OCI-LY1 (cell line): ENCODE data around the gene CDKAL1.

Experiments
- H2AFZ ChIP-seq: fragments of 200-600 bp; sonication (generic), shearing (Covaris generic); 2 replicates; pipeline ENCODE4 v1.6.0; 2014; ENCODE audit warnings: antibody characterized with exemption, mild to moderate bottlenecking, low read length
- H3F3A ChIP-seq: fragments of 200-600 bp; sonication (generic), shearing (Covaris generic); 2 replicates; pipeline ENCODE4 v1.6.0; 2014; ENCODE audit warnings: mild to moderate bottlenecking, antibody characterized with exemption, low read length, moderate library complexity; ENCODE audit not compliant: insufficient read depth
- H3K27ac ChIP-seq: fragments of 200-600 bp; sonication (generic); 2 replicates; pipeline ENCODE4 v1.5.1; 2014; ENCODE audit warnings: low read length, mixed run types, mild to moderate bottlenecking, low read depth; ENCODE audit not compliant: poor library complexity, severe bottlenecking
- H3K27me3 ChIP-seq: fragments of 200-600 bp; sonication (generic); 2 replicates; pipeline ENCODE4 v1.6.0; 2014; ENCODE audit warnings: antibody characterized with exemption, mild to moderate bottlenecking, low read length, moderate library complexity; ENCODE audit not compliant: insufficient read depth
- H3K36me3 ChIP-seq: fragments of 200-600 bp; sonication (generic); 2 replicates; pipeline ENCODE4 v1.6.1; 2014; ENCODE audit warnings: mild to moderate bottlenecking, antibody characterized with exemption, low read length, moderate library complexity, mixed read lengths; ENCODE audit not compliant: insufficient read depth
- H3K4me1 ChIP-seq: fragments of 200-600 bp; sonication (generic); 2 replicates; pipeline ENCODE4 v1.5.1; 2014; ENCODE audit warnings: mild to moderate bottlenecking, low read length, moderate library complexity; ENCODE audit not compliant: insufficient read depth, severe bottlenecking
- H3K4me2 ChIP-seq: fragments of 200-600 bp; sonication (generic), shearing (Covaris generic); 2 replicates; pipeline ENCODE4 v1.6.1; 2014; ENCODE audit warnings: low read length
- H3K4me3 ChIP-seq: fragments of 200-600 bp; sonication (generic); 2 replicates; pipeline ENCODE4 v1.5.1; 2014; ENCODE audit warnings: low read length, low read depth, mild to moderate bottlenecking, mixed read lengths; ENCODE audit not compliant: poor library complexity, severe bottlenecking
- H3K79me2 ChIP-seq: fragments of 200-600 bp; shearing (Covaris generic); 2 replicates; pipeline ENCODE4 v1.6.1; 2016; ENCODE audit warnings: mixed run types, low read length, mixed read lengths; ENCODE audit not compliant: insufficient read depth
- H3K9ac ChIP-seq: fragments of 200-600 bp; sonication (generic), shearing (Covaris generic); 2 replicates; pipeline ENCODE4 v1.6.1; 2014; ENCODE audit warnings: mild to moderate bottlenecking, low read length, mixed read lengths
- H3K9me2 ChIP-seq: fragments of 200-600 bp; sonication (generic), shearing (Covaris generic); 2 replicates; pipeline ENCODE4 v1.6.1; 2014; ENCODE audit warnings: low read depth, mild to moderate bottlenecking, low read length, mixed read lengths
- H3K9me3 ChIP-seq: fragments of 200-600 bp; shearing (Covaris generic); 2 replicates; pipeline ENCODE4 v1.6.1; 2014; ENCODE audit warnings: low read length, mixed read lengths
- H4K20me1 ChIP-seq: fragments of 200-600 bp; sonication (generic), shearing (Covaris generic); 2 replicates; pipeline ENCODE4 v1.6.0; 2016; ENCODE audit warnings: mild to moderate bottlenecking, low read length; ENCODE audit not compliant: insufficient read depth
- EZH2 ChIP-seq: fragments of 200-600 bp; sonication (generic), shearing (Covaris generic); IDR thresholded peaks from 2 replicates; pipeline ENCODE4 v1.8.0; 2017; ENCODE audit warnings: borderline replicate concordance, mixed run types, mild to moderate bottlenecking, antibody characterized with exemption, low read length, moderate library complexity, mixed read lengths
- TF ChIP-seq, protein P1 (sequence below): fragments of 200-600 bp; sonication (generic), shearing (Covaris generic); IDR thresholded peaks from 2 replicates; pipeline ENCODE4 v1.5.1; 2017; ENCODE audit warnings: mild to moderate bottlenecking, antibody characterized with exemption, low read length, moderate library complexity, mixed read lengths

Gene CDKAL1

DNA sequence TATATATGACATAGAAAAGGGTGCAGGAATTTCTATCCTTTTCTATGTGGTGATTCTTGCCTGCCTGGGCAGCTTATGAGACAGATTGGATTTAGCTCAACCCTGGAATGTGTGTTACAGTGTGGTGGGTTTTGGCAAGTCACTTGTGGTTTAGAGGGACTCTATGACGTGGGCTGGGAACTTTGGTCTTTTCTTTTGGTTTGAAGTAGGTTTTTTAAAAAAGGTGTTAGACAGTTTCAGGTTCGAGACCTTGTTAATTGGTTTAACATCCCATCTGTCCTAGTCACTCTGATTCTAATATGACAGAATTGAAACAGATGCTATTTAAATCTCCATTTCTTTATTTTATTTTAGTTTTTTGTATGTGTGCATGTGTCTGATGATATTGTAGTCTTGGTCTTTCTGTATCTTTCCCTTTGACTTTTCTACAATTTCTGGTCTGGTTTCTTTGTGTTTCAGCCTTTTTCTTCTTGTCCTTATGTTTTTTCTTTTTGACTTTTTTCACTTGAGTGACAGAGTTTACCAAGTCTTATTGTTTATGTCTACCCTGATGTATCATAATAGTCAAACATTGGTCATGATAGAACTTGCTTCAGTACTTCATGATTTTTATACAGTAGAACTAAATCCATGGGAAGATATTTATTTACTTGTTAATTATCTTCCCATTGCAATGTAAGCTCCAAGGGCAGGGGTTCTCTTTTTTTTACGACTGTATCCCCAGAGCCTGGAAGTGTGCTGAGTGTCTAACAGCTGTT lies 174.3 kb downstream of the CDKAL1 start:
- Histone ChIP-seq H3K4me1 (no peaks in the 10 kb centered on the region), H3K9me3 (no peaks in the 10 kb centered on the region), H3K27ac (no peak overlapping the region), H3F3A (no peaks in the 10 kb centered on the region), H3K36me3 (no peaks in the 10 kb centered on the region), H3K9me2 (no peaks in the 10 kb centered on the region), H3K27me3 (no peaks in the 10 kb centered on the region), H3K4me3 (no peak overlapping the region), H3K9ac (no peak overlapping the region), H3K4me2 (no peak overlapping the region), H2AFZ (no peak overlapping the region), H3K79me2 (no peaks in the 10 kb centered on the region), H4K20me1 (no peaks in the 10 kb centered on the region)
- TF ChIP-seq EZH2, result no peak
- TF ChIP-seq, protein P1, sequence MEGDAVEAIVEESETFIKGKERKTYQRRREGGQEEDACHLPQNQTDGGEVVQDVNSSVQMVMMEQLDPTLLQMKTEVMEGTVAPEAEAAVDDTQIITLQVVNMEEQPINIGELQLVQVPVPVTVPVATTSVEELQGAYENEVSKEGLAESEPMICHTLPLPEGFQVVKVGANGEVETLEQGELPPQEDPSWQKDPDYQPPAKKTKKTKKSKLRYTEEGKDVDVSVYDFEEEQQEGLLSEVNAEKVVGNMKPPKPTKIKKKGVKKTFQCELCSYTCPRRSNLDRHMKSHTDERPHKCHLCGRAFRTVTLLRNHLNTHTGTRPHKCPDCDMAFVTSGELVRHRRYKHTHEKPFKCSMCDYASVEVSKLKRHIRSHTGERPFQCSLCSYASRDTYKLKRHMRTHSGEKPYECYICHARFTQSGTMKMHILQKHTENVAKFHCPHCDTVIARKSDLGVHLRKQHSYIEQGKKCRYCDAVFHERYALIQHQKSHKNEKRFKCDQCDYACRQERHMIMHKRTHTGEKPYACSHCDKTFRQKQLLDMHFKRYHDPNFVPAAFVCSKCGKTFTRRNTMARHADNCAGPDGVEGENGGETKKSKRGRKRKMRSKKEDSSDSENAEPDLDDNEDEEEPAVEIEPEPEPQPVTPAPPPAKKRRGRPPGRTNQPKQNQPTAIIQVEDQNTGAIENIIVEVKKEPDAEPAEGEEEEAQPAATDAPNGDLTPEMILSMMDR, result no peak

GRCh38 chr6:20709451-20709850 lies 175.2 kb downstream of the CDKAL1 start:
- Histone ChIP-seq H3K9me2 (no peaks in the 10 kb centered on the region), H3K4me3 (no peak overlapping the region), H3K27ac (no peak overlapping the region), H3K4me1 (no peaks in the 10 kb centered on the region), H4K20me1 (no peaks in the 10 kb centered on the region), H3K4me2 (no peak overlapping the region), H3K9ac (no peak overlapping the region), H3K36me3 (no peaks in the 10 kb centered on the region), H3F3A (no peaks in the 10 kb centered on the region), H3K9me3 (no peaks in the 10 kb centered on the region), H2AFZ (no peak overlapping the region), H3K27me3 (no peaks in the 10 kb centered on the region), H3K79me2 (no peaks in the 10 kb centered on the region)
- TF ChIP-seq, protein P1, result no peak
- no peak for TF ChIP-seq EZH2

GRCh38 chr6:20710341-20710740 lies 176.1 kb downstream of the CDKAL1 start:
- H4K20me1 ChIP-seq, result no peaks in the 10 kb centered on the region

More at GRCh38 chr6:20710341-20710740, 176.1 kb downstream of the CDKAL1 start:
- no peaks in the 10 kb centered on the region for H3F3A ChIP-seq
- H3K9ac ChIP-seq, result no peak overlapping the region
- H3K27ac ChIP-seq, result no peak overlapping the region
- no peak overlapping the region for H3K4me2 ChIP-seq
- H3K4me1 ChIP-seq, result no peaks in the 10 kb centered on the region
- no peaks in the 10 kb centered on the region for H3K36me3 ChIP-seq
- no peaks in the 10 kb centered on the region for H3K79me2 ChIP-seq
- no peaks in the 10 kb centered on the region for H3K9me3 ChIP-seq
- TF ChIP-seq, protein P1, result no peak
- no peak for TF ChIP-seq EZH2
- H2AFZ ChIP-seq, result no peak overlapping the region
- H3K4me3 ChIP-seq, result no peak overlapping the region
- no peaks in the 10 kb centered on the region for H3K9me2 ChIP-seq
- H3K27me3 ChIP-seq, result no peaks in the 10 kb centered on the region
